Activated T-cell treated with anti-CD3 and anti-CD28 coated beads for 4 hours (primary cell): Measurements from ENCODE around the gene PACSIN2.
"Not testable (repeated sequence)": the region's sequence is repeated elsewhere in the genome, so short reads cannot be mapped to it uniquely, and the experiment has no call there.

Experiments
- DNase-seq: peaks from one replicate; pipeline ENCODE4 v3.0.0-alpha.2; 2020

Gene PACSIN2

DNA sequence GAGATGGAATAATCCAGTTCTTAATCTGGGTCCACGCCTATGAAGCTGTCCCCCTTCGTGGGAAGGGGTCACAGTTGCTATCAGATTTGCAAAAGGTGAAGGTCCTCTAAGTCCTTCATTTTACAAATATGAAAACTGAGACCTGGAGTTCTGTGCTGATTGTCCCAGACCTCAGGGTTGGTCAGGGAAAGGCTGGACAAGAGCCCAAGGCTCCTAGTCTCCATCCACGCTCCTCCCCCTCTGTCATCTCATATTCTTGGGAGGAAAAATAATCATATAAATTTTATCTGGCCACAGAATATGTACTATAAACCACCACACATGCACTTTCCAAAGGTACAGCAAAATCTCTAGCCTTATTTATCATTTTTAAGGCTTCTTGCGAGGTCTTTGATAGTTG, 5.5 kb downstream of the PACSIN2 start:
- DNase-seq: no peak

- DNase-seq: no peak
Observed at GRCh38 chr22:43008921-43009320, 6.0 kb downstream of the PACSIN2 start.

DNA sequence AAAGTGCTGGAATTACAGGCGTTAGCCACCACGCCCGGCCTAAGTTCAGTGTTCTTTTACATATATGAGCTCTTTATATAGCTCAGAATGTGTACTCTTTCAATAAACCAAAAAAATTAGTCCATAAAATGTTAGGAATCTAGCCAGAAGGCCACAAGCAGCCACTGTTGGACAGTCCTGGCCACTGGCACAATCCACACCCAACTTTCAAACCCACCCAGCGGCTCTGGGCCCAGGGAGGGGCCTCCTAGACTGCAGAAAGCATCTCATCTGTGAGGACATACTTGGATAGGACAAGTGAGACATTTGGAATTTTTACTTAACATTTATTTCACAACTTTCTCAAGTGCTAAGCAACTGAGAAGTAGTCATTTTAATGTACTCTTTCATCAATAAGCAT, 6.4 kb downstream of the PACSIN2 start:
- no peak for DNase-seq

DNA sequence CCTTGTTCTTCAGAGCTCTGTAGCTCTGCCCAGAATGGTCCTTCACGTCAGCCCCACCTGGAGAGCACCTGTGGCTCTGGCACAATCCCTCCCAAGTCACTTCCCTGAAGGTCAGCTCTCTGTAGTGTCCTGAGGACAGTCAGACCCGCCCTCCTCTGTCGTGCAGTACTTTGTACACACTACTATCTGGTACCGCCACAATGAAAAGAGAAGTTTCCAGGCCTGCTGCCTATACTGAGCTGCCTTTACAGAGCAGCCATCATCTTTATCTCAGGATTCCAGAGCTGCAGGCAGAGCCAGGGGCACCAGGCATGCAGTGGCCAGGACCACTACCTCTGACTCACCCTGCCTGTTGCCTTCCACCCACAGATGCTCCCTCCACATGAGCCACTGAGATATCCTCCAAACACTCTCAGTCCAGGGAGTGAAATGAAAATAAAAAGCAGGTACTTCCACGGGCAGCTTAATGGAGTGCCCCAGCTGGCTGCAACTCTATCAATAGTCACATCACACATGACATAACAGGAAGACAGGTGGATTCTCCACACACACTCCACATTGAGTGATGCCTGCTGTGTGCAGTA, 7.3 kb downstream of the PACSIN2 start:
- no peak for DNase-seq

GRCh38 chr22:43006753-43007152, 8.2 kb downstream of the PACSIN2 start:
- DNase-seq: no peak

- DNase-seq: no peak
Observed at GRCh38 chr22:43006016-43006505, 8.9 kb downstream of the PACSIN2 start.

DNA sequence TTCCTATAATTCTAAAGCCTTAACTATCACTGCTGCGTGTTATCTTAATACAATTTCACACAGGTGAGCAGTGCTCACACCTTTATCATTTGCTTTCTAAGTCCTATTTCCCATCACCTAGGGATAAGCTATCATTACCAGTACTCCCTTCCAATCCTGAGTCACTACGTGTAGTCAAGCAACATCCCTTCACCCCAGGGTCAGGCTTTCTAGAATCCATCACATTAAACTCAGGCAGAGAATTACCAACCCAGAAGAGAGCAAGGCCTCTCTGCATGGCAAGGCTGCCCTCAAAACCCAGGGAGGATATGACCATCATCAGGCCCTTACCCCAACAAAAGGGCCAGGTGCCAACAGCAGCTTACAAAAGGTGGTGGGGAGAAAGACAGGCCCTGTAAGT, 9.8 kb downstream of the PACSIN2 start:
- DNase-seq: no peak

DNA sequence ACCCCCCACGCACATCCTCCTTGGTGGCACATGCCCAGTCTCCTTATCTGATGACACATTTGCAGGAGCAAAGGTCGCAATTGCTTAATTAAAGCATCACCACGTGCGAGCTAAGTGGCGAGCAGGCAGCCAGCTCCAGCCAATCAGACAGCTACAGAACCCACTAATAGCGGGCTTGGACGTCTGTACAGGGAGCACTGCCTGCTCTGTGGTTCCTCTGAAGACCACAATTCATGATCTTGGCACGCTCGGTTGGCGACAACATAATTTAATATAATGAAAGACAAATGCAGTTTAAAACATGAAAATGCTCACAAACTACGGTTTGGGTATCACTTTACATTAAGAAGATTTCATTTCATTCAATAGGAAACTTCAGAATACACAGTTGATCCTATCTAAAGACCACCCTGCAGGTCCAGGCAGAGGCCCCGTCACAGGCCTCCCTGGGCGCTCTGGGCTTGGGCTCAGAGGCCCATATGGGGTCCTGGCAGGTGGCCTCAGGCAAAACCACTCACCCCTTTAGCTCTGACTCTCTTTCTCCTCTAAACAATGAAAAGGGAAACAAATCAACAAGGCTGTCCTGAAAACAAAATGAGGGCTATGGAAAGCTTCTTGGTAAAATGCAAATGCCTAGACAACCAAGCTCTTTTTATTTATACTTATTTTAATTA, 10.4 kb downstream of the PACSIN2 start:
- DNase-seq: no peak

- DNase-seq: no peak
Observed at GRCh38 chr22:43002202-43002586, 12.8 kb downstream of the PACSIN2 start.

- no peak for DNase-seq
Observed at GRCh38 chr22:43001271-43002201, 13.4 kb downstream of the PACSIN2 start.

DNA sequence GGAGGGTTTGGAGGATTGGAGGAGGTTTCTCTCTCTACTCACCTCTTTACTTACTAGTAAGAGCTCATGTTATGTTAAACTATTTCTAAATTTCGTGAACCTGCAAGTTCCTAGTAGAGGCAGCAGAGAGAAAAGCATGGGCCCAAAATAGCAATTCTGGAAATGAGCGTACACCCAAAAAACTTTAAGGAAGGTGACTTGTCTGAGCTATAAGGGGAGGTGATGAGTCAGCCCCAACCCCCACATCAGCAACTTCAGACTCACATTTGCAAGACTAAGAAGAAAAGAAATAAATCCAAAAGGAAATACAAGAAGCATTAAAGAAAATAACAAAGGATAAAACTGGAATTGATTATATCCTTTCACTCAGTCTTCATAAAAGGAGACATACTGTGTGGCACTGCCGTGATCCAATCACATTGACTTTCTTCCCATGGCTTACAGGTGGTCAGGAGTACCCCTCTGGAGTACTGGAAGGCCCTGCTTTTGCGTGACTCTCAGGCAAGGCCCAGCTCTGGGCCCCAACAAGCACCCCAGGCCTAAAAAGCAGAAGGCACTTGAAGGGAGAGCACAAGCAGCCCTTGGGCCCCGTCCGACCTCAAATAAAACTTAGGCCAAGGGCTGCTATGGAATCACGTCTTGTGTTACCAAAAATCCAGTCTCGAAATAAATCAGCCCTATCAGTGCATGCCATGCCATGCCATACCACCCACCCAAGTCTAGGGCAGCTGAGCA, 14.3 kb downstream of the PACSIN2 start:
- no peak for DNase-seq

GRCh38 chr22:42997582-42998090, 17.3 kb downstream of the PACSIN2 start:
- DNase-seq: no peak

DNA sequence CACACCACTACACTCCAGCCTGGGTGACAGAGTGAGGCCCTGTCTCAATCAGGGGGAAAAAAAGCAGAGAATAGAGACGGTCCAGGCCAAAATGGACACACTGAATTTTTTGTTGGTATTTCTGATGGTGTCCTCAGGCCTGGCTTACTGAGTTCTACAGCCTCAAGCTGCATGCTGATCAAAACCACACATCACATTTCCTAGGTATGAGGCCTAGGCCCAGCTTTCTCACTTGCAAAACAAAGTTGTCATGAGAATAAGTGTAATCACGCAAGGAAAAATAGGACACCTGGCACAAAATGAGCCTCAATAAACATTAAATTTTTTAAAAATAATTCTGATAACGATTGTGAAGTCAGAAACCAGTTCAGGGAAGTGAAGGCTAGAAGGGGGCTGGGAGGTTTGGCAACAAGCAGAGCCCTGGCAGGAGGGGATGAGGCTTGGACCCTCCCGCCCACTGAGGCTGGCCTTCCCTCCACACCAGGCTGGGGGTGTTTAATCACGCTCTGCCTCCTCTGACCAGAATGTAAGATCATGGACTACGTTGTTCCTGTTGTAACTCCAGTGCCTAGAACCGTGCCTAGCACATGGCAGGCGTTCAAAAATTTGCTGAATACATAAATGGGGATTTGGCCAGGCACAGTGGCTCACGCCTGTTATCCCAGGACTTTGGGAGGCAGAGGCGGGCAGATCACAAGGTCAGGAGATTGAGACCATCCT, 18.1 kb downstream of the PACSIN2 start:
- no peak for DNase-seq

GRCh38 chr22:42995654-42996053, 19.3 kb downstream of the PACSIN2 start:
- DNase-seq: not testable (repeated sequence)

GRCh38 chr22:42994917-42995562, 19.9 kb downstream of the PACSIN2 start:
- no peak for DNase-seq

- no peak for DNase-seq
Observed at GRCh38 chr22:42994276-42994916, 20.6 kb downstream of the PACSIN2 start.

DNA sequence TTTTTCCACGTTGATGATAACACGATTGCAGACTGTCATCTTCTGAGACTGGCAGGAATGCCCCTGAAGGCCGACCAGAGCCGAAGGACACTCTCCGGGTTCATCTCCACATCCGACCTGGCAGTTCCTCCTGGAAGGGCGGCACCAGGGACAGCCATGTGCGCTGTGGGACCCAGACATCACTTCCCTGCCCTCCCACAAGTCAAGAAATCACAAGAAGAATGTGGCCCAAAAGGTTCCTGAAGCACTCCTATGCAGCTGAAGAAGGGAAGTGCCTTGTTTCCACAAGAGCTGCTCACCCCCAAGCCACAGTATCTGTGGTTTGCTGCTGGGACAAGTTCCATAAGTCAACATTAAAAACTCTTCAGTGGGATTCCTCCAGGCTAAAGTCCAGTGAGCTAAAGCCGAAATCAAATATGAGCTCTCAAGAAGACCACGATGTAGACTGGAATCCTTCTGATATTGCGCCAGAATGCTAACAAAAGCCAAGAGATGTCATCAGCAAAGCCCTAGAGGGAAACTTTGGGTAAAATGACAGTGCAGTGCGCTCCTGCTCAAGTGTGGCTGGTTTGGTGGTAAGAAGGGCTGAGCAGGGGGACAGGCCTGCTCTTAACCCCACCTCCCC, 21.2 kb downstream of the PACSIN2 start:
- DNase-seq: no peak

GRCh38 chr22:42992886-42993479, 22.0 kb downstream of the PACSIN2 start:
- no peak for DNase-seq

DNA sequence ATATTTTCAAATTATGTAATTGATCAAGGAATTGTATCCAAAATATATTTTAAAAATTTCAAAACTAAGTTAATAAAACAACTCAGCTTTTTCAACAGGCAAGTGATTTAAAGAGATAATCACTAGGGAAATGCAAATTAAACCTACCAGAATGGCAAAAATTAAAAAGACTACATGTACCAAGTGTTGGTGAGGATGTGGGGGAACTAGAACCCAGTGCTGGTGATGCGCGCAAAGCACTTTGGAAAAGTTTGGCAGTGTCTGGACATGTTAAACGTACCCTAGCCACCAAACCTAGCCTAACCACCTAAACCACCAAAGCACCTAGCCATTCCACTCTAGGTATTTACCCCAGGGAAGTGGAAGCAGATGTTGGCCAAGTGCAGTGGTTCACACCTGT, 22.9 kb downstream of the PACSIN2 start:
- no peak for DNase-seq

DNA sequence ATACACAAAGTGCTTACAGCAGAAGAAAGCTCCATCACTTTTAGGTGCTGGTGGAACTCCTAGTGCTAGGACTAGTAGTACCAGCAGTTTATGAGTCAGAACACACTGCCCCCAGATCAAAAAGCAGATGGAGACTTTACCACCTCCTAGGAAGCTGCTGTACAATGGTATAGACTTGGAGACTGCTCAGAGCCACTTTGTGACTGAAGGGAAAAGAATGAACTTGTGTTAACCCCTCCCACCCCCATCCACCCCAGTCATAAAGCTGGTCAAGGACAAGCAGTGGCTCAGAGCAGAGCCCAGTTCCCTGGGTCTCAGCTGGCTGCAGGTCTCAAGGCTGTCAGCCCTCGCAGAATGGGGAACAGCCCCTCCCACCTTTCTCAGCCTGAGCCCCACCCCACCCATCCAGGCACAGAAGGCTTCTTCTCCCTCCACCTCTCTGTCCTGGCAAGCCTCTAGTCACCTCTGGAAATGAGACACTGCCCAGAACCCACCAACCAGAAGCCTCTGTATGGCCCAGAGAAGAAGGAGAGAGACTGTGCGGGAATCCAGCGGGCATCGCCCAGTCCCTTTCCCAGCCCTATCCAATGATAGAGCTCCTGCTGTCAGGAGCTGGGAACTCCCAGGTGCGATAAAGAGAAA, 23.8 kb downstream of the PACSIN2 start:
- DNase-seq: no peak
